SH-SY5Y (cell line): ENCODE results near the gene HCAR3.

Source experiments
- GATA2 ChIP-seq: IDR thresholded peaks from 2 replicates; pipeline ENCODE4 v1.6.1; 2011; ENCODE audit warnings: mild to moderate bottlenecking, low read depth, low read length
- GATA3 ChIP-seq: IDR thresholded peaks from 2 replicates; pipeline ENCODE4 v1.6.1; 2011; ENCODE audit warnings: low read depth, mild to moderate bottlenecking, low read length, moderate library complexity

DNA sequence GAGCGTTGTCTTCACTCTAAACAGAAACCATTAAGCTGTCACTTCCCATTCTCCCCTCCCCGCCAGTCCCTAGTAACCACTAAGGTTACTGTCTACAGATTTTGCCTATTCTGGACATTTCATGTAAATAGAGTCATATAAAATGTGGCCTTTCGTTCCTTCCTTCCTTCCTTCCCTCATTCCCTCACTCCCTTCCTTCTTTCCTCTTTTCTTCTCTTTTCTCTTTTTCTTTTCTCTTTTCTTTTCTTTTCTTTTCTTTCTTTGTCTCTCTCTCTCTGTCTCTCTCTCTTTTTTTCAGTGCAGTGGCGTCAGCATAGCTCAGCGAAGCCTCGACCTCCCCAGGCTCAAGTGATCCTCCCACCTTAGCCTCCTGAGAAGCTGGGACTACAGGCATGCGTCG, 51.3 kb downstream of the HCAR3 start:
- TF ChIP-seq GATA3, result no peak
- no peak for TF ChIP-seq GATA2
